GM12892 (cell line): ENCODE results near the gene MLYCD.

Experiments
- POLR2AphosphoS5 ChIP-seq: IDR thresholded peaks from 2 replicates; pipeline ENCODE4 v1.6.1; 2011; ENCODE audit warnings: low read depth, low read length, control low read depth
- TAF1 ChIP-seq: IDR thresholded peaks from 2 replicates; pipeline ENCODE4 v1.6.1; 2011; ENCODE audit warnings: low read depth, mild to moderate bottlenecking, control low read depth, low read length, borderline replicate concordance

DNA sequence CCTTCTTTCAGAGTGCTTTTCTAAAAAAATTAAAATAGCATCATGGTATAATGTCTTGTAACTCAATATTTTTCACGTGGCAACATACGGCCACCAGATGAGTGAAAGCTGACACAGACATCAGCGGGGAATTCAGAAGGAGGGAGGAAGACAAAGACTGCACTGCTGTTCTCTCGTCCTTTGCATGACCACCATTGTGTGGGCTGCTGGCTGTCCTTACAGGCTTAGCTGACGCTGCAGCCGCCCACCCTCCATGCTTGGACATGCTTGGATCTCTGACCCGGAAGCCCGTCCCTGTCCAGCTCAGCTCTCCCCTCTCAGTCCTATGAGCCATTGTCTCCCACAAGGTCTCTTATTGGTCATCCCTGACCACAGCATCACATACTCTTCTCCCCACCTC is 11.4 kb upstream of the MLYCD start:
- TF ChIP-seq POLR2AphosphoS5 (no peak), TAF1 (no peak)
